GM20431 (cell line): Measurements from ENCODE around the gene RBMS3.

Source experiments
- in situ Hi-C: fragments of 300-500 bp; cut with MseI, MboI; formaldehyde crosslinking; loops from one replicate; pipeline ENCODE4 v1.15.0; 2020; ENCODE audit warnings: low sequenced_read_pairs; ENCODE audit not compliant: unreplicated experiment

The RBMS3 gene

DNA sequence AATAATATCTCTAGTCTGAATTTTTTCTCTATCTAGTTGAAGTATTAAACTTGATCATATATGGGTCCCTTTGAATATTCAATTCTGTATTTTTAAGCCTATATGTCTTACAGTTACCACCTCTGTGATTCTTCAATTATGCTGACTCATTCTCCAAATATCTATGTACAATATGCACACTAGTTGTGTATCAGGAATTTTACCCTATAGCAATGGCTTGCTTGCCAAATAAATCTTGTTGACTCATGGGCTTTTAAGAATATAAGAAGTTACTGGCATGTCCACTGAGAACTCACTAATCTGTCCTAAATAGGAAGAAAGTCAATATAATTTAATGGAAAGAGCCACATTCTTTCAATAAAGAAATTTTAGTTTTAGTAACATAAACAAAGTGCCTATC is 656.3 kb downstream of the RBMS3 start:
- in situ Hi-C loops, result no loop called here

DNA sequence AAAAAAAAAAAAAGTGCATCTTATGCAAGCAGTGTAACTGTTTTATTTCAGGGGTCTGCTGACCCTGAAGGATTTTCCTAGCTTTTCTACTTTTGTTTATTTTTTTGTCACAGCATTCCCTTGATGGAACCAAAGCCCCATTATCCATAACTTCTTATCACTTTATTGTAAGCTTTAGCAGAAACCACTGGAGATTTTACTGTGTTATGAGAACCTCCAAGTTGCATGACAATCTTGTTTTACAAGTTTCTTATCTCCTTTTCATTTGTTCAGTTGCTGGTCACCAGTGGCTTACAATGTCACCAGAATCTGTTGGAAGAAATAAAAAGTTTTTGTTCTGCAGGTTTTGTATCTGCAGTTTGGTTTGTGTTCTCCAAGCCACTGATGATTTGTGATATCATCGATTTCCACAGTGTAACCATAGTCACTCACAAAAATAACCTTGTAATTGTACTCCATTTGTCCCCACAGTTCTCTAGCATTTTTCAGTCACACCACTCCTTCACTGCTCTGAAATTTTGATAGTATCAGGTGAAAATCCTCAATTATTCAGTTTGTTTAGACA is 660.0 kb downstream of the RBMS3 start:
- in situ Hi-C loops, result no loop called here

- in situ Hi-C loops, result no loop called here
Observed at GRCh38 chr3:29942297-29942696, 661.4 kb downstream of the RBMS3 start.

- in situ Hi-C loops, result no loop called here
Observed at GRCh38 chr3:29949131-29949530, 668.3 kb downstream of the RBMS3 start.

DNA sequence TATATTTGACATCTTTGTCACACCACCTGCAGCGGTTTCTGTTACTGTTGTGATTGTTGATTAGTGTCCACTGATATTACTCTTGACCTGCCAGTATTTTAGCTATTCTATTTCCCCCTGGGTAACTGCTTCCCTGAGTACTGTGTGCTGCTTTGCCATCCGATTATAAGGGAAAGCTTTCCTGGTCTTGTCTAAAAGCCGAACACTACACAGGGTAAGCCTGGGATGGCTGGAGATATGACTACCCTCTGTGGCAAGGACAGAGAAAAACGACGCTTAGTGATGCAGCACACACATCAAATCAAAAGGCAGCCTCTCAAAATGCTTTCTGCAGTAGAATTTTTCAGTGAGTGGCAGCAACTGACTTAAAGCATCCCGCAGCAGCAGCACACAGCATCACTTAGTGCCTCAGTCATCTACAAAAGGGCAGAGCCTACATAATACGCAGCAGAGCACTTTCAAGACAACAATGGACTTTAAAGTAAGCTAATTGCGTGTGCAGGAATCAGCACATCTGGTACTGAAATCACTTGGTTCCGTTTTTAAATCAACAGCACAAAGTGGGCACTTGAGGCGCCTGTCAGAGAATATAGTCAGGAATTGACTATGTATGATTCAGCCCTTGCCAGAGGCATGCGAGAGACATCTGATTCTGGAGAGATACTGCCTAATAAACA is 669.2 kb downstream of the RBMS3 start:
- in situ Hi-C loops, result no loop called here

DNA sequence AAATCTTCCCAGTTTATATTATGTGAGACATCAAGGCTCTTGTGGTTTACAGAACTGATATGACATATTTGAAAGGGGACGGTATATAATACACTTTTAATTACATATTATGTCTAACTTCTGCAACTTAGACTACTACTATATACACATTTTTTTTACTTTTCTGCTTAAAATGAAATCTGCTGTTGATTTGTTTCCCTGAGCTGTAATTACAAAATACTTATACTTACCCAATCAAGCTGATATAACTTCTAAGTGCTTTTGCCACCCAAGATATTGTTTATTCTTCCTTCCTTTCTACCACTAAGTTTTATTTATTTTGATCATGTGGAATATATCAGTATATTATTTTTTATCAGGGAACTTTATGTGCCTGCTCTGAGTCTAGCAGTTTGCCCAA is 671.6 kb downstream of the RBMS3 start:
- in situ Hi-C loops, result no loop called here

GRCh38 chr3:29955413-29955812 is 674.5 kb downstream of the RBMS3 start:
- in situ Hi-C loops, result no loop called here

DNA sequence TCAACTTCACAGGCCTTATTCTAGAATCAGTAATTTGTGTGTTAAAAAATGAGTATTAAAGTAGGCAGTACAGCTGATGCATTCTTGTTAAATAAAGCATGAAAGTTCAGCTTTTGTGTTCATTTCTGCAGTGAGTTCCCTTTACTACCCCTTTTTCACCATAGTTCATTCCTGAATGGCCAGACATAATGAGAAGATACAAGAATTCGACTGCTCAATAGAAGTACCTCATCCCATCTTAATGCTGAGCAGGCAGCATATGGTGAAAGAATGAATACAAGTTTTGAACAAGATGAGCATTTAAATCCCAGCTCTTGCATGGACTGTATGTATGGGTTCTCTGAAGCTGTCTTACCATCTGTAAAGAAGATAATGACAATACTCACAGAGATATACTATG is 677.9 kb downstream of the RBMS3 start:
- in situ Hi-C loops, result no loop called here

DNA sequence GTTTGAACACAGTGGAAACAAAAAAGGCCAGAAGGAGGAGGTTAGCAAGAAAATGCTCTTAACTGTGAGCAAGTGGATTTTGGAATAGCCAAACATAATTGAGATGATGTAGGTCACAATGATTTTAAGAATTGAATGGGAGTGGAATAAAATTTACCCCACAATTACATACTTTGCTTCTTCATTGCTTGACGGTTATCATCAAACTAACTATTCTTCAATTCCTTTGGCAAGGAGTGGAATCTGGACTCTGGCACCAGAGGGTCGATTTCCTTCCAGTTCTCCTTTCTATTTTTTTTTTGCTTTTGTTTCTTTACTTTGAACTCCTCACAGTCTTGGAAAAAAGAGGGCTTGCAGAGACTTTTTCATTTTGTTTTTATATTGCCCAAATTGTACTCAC is 691.0 kb downstream of the RBMS3 start:
- in situ Hi-C loops, result no loop called here

DNA sequence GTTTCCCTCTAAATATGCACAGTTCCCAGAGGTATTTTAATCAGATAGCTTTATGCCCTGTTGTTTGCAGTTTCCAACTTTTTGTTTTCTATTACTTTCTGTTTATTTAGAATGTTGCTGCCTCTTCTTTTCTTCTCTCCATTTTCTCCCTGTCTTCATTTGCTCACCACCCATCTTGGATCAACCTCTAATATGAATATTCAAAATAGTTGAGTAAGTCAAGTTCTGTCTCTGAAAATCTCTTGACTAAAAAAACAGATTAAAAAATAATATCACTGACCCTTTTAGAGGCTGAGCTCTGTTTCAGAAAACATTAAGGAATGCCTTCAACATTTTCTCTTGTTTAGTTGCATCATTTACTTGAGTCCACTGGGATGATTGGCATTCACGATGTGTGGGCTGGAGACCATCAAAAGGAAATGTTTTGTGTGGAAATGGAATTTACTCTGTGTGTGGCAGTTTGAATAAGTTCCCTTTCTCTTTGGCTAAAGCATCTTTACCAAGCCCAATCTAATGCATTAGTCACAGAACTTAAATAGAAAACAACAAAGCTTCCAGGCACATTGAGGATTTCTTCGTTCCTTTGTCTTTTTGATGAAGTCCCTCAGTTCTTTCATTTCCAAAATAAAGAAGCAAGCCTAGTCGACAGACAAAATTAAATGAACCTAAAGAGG is 691.6 kb downstream of the RBMS3 start:
- in situ Hi-C loops, result no loop called here

GRCh38 chr3:29973763-29974162 is 692.9 kb downstream of the RBMS3 start:
- in situ Hi-C loops, result no loop called here

GRCh38 chr3:29976871-29977270 is 696.0 kb downstream of the RBMS3 start:
- in situ Hi-C loops, result no loop called here

GRCh38 chr3:29977360-29977759 is 696.5 kb downstream of the RBMS3 start:
- in situ Hi-C loops, result no loop called here

DNA sequence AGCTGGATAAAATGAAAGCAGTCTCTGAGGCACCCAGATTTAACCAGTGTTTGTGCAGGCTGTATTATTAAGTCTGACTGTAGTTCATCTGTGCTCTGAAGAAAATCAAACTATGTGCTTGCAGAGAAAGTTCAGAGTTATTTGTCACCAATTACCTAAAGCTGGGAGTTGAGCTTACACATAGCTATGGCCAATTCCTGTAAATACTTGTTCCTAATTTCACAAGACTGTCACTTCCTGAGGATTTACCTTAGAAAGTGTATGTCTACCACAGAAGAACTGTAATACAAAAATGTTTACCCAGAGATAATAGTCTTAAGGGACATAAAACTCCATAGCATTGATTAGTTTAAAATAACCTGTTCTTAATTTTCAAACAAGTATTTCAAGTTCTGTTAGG is 697.2 kb downstream of the RBMS3 start:
- in situ Hi-C loops, result no loop called here

- in situ Hi-C loops, result no loop called here
Observed at GRCh38 chr3:29991198-29991597, 710.3 kb downstream of the RBMS3 start.

GRCh38 chr3:30002797-30003196 is 721.9 kb downstream of the RBMS3 start:
- in situ Hi-C loops, result no loop called here

DNA sequence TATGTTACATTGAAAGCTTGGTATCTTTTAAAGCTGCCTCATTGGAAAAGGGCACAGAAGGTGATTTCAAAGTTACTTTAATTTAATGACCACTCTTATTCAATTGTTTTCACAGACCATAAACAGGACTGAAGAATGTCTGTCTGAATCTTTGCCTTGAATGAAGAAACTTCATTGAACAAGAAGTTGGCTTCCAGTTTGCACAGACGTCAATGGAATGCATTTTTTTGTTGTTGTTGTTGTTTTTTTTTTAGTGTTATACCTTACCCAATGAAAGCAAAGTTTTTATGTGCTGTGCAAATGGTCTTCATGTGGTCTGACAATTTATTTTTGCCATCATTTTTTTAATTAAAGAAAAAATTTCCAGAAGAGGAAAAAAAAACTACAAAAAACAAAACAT is 722.9 kb downstream of the RBMS3 start:
- in situ Hi-C loops, result no loop called here

- in situ Hi-C loops, result no loop called here
Observed at GRCh38 chr3:30004481-30004880, 723.6 kb downstream of the RBMS3 start.

- in situ Hi-C loops, result no loop called here
Observed at GRCh38 chr3:30006111-30006510, 725.2 kb downstream of the RBMS3 start.

DNA sequence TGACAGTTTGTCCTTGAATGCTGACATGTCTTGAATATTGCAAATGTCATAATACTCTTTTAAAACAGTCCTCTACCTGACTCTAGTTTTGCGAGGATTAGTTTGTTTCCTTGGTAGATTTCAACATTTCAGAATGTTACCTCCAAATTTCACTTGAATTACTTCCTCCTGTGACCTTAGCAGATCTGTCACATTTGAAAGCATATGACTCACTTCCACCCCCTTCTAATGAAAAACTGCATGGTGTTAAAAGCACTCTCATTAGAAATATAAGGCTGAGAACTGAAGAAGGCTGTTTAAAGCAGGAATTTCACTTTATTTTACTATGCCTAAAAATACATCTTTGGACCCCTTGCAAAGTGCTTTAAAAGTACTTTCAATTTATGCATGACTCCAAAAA is 726.8 kb downstream of the RBMS3 start:
- in situ Hi-C loops, result no loop called here

DNA sequence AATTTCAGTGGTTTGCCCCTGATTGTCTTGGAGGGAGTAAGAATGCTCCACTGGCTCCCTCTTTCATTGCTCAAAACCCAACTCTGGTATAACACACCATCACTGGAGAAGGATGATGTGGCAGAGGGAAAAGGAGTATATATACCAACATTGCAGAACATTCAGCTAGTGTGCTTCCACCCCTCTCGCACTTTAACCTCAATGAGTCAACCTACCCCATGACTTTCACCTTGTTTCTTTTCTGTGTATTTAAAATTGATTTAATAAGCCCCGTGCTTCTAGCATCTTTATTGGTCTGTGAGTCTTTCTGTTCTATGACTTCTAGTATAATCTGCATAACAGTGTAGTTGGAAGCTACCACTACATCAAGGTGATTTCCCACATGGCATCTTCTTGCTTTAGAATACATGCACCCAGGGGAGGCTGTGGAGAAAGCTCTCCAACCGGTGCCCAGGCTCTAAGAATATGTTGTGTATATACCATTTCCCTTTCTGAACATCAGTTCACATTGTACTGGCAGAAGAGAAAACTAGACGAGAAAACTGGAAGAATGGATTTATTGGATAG is 730.4 kb downstream of the RBMS3 start:
- in situ Hi-C loops, result no loop called here
